Activated CD8-positive, alpha-beta memory T cell treated with anti-CD3 and anti-CD28 coated beads, Interleukin-2, amount 10 ng/mL, durations not matched to agents 7 days and 5 days (primary cell): ENCODE data around the gene PTPN7. TPM values are rescaled to one million over a fixed set of nuclear protein-coding genes. Genes with fewer than 3 reads are reported as not detected.
"Not testable (repeated sequence)": the region's sequence is repeated elsewhere in the genome, so short reads cannot be mapped to it uniquely, and the experiment has no call there.

ENCODE experiments used
- ATAC-seq: fragments of 150-1000 bp; cut with Tn5 transposase; one replicate; pipeline ENCODE4 v1.10.0; 2021; ENCODE audit warnings: moderate library complexity
- CTCF ChIA-PET: fragments of 350-600 bp; sonication (Branson Sonifier 250); formaldehyde crosslinking; loops from one replicate; lab custom pipeline; 2021; ENCODE audit warnings: antibody characterized with exemption; lab: Charles Lee
- DNase-seq: peaks from one replicate; pipeline ENCODE4 v3.0.0-alpha.2; 2020
- H3K27ac Mint-ChIP-seq: one replicate; pipeline ENCODE4 v1.8.0; 2021; ENCODE audit warnings: mild to moderate bottlenecking, mixed read lengths
- H3K27me3 Mint-ChIP-seq: one replicate; pipeline ENCODE4 v1.8.0; 2021; ENCODE audit warnings: mixed read lengths
- H3K36me3 Mint-ChIP-seq: one replicate; pipeline ENCODE4 v1.8.0; 2021; ENCODE audit warnings: mild to moderate bottlenecking, mixed read lengths
- H3K4me1 Mint-ChIP-seq: one replicate; pipeline ENCODE4 v1.8.0; 2021; ENCODE audit warnings: mixed read lengths
- H3K4me3 Mint-ChIP-seq: one replicate; pipeline ENCODE4 v1.8.0; 2021; ENCODE audit warnings: mild to moderate bottlenecking, moderate library complexity, mixed read lengths
- H3K9me3 Mint-ChIP-seq: one replicate; pipeline ENCODE4 v1.8.0; 2022; ENCODE audit warnings: low read depth, mixed read lengths
- total RNA-seq, 2 experiments: library from RNA; stranded (reverse); gene quantifications; one replicate each; pipeline ENCODE4 v1.2.3, GENCODE V29; 2021

Gene PTPN7
- total RNA-seq, 2 experiments from 2014 or later: 228 to 410 TPM

DNA sequence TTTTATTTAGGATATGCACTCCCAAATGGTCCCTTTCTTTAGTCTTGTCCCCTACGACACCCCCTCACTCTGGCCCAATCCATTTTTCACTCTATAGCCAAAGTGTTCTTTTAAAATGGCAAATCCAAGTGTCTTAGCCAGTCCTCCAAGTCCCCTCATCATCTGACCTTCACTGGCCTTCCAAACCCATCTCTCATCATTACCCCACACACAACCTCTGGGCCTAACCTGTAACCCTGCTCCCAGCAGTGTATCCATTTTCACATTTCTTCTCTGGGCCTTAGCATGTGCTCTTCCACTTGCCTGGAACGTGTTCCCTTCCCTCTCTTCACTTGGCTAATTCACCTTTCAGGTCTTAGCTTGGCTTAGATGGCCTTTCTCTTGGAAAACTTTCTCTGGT lies 9.4 kb downstream of the PTPN7 start:
- DNase-seq: no peak
- H3K4me3 Mint-ChIP-seq: no peak overlapping the region
- H3K27ac Mint-ChIP-seq: peak overlapping the region; percentile 1
- no peaks in the 10 kb centered on the region for H3K27me3 Mint-ChIP-seq
- H3K9me3 Mint-ChIP-seq: no peaks in the 10 kb centered on the region
- H3K4me1 Mint-ChIP-seq: peaks cover 41% of the 10 kb centered on the region
- no peak for ATAC-seq
- peaks cover 65% of the 10 kb centered on the region for H3K36me3 Mint-ChIP-seq
- CTCF ChIA-PET: interaction anchor here (1.0 kb wide), 1 partner anchor 42 kb away, joined by 4 read pairs; no protein-coding TSS in a partner anchor

DNA sequence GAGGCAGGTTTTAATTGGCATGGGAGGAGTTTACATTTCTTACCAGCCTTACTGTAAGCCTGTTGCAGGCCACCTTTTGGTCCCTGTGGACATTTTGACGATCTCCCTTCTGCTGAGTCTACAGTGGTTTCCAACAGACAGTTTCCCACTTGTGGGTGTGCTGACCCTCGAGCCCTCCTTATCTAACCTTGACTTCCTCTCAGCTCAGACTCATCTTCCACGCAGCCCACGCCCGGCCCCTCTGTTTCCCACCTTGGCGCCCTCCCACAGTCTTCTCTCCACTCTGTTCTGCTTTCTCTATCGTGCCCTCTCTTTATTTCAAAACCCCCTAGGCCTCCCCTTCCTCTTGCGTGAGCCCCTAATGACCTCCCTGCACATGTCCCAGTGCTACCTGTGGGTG lies 9.8 kb downstream of the PTPN7 start:
- H3K27me3 Mint-ChIP-seq: no peaks in the 10 kb centered on the region
- ATAC-seq (no peak), DNase-seq (no peak)
- H3K36me3 Mint-ChIP-seq: peaks cover 62% of the 10 kb centered on the region
- H3K9me3 Mint-ChIP-seq: no peaks in the 10 kb centered on the region
- peaks cover 42% of the 10 kb centered on the region for H3K4me1 Mint-ChIP-seq
- no peak overlapping the region for H3K27ac Mint-ChIP-seq
- CTCF ChIA-PET: interaction anchor here (1.0 kb wide), 1 partner anchor 42 kb away, joined by 4 read pairs; no protein-coding TSS in a partner anchor
- H3K4me3 Mint-ChIP-seq: no peak overlapping the region

DNA sequence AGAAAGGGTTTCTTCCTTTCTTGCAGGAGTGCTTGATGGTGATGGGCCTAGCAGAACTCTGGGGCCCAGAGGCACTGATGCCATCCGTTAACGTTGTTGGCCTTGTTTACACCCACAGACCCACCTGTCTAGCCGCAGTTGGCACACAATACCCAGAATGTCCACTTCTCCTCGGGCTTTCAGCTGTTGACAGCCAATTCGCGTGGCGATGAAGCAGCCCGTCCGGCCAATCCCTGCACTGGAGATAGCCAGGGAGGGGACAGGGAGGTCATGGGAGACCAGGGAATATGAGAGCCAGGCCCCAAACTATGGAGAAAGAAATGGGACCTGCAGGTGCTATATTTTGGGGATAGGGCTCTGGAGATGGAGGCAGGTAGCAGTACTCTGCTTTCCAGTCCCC lies 10.2 kb downstream of the PTPN7 start:
- peaks cover 43% of the 10 kb centered on the region for H3K4me1 Mint-ChIP-seq
- ATAC-seq: no peak
- H3K27ac Mint-ChIP-seq: no peak overlapping the region
- H3K27me3 Mint-ChIP-seq: no peaks in the 10 kb centered on the region
- no peak overlapping the region for H3K4me3 Mint-ChIP-seq
- H3K9me3 Mint-ChIP-seq: no peaks in the 10 kb centered on the region
- DNase-seq: no peak
- peaks cover 58% of the 10 kb centered on the region for H3K36me3 Mint-ChIP-seq
- CTCF ChIA-PET: no interaction called here

DNA sequence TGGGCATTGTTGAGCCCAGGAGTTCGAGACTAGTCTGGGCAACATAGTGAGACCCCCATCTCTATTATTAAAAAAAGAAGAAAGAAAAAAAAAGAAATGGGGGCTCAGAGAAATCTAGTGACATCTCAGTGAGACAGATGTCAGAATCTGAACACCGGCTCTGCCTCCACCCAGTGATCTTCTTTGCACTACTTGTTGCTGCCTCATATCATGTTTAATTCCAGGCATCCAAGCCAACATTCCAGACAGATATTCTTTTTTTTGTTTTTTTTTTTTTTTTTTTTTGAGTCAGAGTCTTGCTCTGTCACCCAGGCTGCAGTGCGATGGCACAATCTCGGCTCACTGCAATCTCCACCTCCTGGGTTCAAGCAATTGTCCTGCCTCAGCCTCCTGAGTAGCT lies 10.8 kb downstream of the PTPN7 start:
- H3K9me3 Mint-ChIP-seq: no peaks in the 10 kb centered on the region

DNA sequence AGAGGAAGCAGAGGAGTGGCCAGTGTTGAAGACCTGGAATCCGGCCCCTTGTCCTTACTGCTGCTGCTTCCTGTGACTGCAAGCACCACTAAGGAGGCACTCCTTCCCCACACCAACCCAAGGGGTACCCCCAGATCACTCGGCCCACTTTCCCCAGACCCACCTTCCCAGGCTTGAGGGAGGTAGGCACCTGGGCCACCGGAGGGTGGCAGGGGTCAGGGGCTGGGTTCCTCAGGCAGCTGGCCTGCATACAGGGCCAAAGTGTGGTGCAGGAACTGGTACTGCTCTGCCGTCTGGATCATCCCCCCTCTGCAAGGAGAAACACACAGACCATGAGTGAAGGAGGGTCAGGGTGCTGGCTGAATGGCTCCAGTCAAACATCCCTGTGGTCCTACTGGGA lies 12.0 kb downstream of the PTPN7 start:
- ATAC-seq (no peak), DNase-seq (no peak)
- H3K27me3 Mint-ChIP-seq: no peaks in the 10 kb centered on the region
- no peak overlapping the region for H3K4me3 Mint-ChIP-seq
- H3K9me3 Mint-ChIP-seq: no peaks in the 10 kb centered on the region
- H3K27ac Mint-ChIP-seq: no peak overlapping the region
- H3K36me3 Mint-ChIP-seq: peaks cover 42% of the 10 kb centered on the region
- H3K4me1 Mint-ChIP-seq: peaks cover 35% of the 10 kb centered on the region
- CTCF ChIA-PET: interaction anchor here (0.9 to 4.3 kb wide), 2 partner anchors 13 to 155 kb away, joined by 4 to 23 read pairs; partner anchors contain the start of gene PTPN7

More for the DNA sequence above, 10.8 kb downstream of the PTPN7 start:
- H3K27ac Mint-ChIP-seq: no peak overlapping the region
- CTCF ChIA-PET: no interaction called here
- no peaks in the 10 kb centered on the region for H3K27me3 Mint-ChIP-seq
- H3K36me3 Mint-ChIP-seq: peaks cover 52% of the 10 kb centered on the region
- peaks cover 39% of the 10 kb centered on the region for H3K4me1 Mint-ChIP-seq
- no peak overlapping the region for H3K4me3 Mint-ChIP-seq
- ATAC-seq (no peak), DNase-seq (no peak)

DNA sequence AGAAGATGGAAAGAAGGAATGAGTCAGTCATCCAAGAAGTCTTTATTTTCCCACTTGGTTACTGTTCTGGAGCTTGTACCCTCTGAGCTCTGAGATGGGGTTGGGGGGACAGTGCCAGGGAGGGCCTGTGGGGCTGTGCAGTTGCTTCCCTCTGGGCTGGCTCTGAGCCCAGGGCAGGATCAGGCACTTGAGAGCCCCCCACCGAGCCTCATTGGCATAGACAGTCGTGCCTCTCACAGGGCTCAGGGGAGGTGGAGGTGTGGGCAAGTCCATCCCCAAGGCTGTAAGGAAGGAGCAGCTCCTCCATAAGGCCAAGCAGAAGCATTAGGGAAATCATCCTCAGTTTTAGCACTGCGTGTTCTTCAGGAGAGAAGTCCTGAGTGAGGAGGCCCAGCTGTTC lies 13.4 kb downstream of the PTPN7 start:
- Mint-ChIP-seq H3K9me3 (no peaks in the 10 kb centered on the region), H3K4me3 (no peak overlapping the region), H3K27ac (peak overlapping the region; percentile 54), H3K4me1 (peaks cover 42% of the 10 kb centered on the region), H3K36me3 (peaks cover 30% of the 10 kb centered on the region), H3K27me3 (no peaks in the 10 kb centered on the region)
- no peak for DNase-seq
- no peak for ATAC-seq
- CTCF ChIA-PET: interaction anchor here (1.3 to 4.4 kb wide), 4 partner anchors 9 to 251 kb away, joined by 3 to 30 read pairs (median 24); partner anchors contain the start of gene PTPN7

DNA sequence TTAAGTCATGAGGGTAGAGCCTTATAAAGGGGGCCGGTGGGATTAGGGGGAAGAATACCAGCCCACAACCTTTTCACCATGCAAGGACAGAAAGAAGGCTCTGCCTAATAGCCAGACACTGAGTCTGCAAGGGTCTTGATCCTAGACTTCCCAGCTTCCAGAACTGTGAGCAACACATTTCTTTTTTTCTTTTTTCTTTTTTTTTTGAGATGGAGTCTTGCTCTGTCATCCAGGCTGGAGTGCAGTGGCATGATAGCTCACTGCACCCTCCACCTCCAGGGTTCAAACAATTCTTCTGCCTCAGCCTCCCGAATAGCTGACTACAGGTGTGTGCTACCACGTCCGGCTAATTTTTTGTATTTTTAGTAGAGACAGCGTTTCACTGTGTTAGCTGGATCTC lies 14.1 kb downstream of the PTPN7 start:
- DNase-seq (no peak), ATAC-seq (no peak)
- Mint-ChIP-seq H3K27me3 (no peaks in the 10 kb centered on the region), H3K36me3 (peaks cover 29% of the 10 kb centered on the region), H3K4me3 (no peak overlapping the region), H3K4me1 (peaks cover 42% of the 10 kb centered on the region), H3K9me3 (no peaks in the 10 kb centered on the region), H3K27ac (peak overlapping the region; percentile 75)
- CTCF ChIA-PET: interaction anchor here (2.5 to 4.4 kb wide), 3 partner anchors 9 to 15 kb away, joined by 23 to 30 read pairs (median 24); partner anchors contain the start of gene PTPN7

DNA sequence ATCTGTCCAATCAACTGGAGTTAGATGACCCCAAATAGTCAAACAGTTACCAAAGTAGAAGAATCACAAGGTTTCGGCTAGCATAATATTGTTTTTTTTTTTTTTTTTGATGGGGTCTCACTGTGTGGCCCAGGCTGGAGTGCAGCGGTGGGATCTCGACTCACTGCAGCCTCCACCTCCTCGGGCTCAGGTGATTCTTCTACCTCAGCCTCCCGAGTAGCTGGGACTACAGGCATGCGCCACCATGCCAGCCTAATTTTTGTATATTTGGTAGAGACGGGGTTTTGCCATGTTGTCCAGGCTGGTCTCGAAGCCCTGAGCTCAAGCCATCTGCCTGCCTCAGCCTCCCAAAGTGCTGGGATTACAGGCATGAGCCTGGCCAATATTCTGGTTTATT lies 14.7 kb downstream of the PTPN7 start:
- peak overlapping the region; percentile 90 for H3K27ac Mint-ChIP-seq
- CTCF ChIA-PET: interaction anchor here (2.5 to 4.4 kb wide), 3 partner anchors 10 to 16 kb away, joined by 23 to 30 read pairs (median 24); partner anchors contain the start of gene PTPN7
- peaks cover 23% of the 10 kb centered on the region for H3K36me3 Mint-ChIP-seq
- DNase-seq, ATAC-seq, H3K27me3 Mint-ChIP-seq, H3K9me3 Mint-ChIP-seq: not testable (repeated sequence)
- H3K4me1 Mint-ChIP-seq: peaks cover 42% of the 10 kb centered on the region
- peak overlapping the region; percentile 85 for H3K4me3 Mint-ChIP-seq

DNA sequence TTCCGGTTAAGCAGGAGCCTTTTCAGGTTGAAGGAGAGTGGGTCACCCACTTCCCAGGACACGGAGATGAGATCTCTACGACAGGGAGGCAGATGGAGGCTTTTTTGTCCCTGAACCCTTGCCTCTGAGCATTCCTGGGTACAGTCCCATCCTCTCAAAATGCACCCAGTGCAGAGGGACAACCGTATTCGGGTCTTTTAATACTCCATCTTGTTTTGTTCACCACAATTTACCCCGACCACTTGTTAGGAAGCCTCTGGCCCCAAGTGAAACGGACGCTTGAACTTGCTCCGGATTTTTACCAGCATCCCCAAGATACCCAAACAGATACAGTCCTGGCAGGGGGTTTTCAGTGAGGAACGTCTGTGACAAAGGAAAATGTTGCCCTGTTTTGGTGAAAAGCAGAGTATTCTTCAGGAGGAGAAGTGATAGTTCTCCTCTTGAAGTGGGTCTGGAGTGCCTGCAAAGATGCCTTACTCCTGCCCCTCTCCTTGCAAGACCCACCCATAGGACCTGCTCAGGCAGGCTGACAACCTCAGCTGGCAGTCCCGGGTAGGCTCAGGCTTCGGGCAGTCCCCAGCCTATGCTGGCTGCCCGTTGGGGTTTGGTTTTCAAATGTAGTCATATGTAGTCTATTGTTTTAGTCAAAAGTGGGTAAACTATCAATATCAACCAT lies 15.2 kb downstream of the PTPN7 start:
- Mint-ChIP-seq H3K4me1 (peaks cover 42% of the 10 kb centered on the region), H3K27me3 (no peaks in the 10 kb centered on the region), H3K27ac (peak overlapping the region; percentile 90), H3K4me3 (peak overlapping the region; percentile 85), H3K36me3 (peaks cover 21% of the 10 kb centered on the region), H3K9me3 (no peaks in the 10 kb centered on the region)
- DNase-seq (peak; percentile 75), ATAC-seq (peak; percentile 45)
- CTCF ChIA-PET: interaction anchor here (2.5 to 4.4 kb wide), 3 partner anchors 10 to 16 kb away, joined by 23 to 30 read pairs (median 24); partner anchors contain the start of gene PTPN7

DNA sequence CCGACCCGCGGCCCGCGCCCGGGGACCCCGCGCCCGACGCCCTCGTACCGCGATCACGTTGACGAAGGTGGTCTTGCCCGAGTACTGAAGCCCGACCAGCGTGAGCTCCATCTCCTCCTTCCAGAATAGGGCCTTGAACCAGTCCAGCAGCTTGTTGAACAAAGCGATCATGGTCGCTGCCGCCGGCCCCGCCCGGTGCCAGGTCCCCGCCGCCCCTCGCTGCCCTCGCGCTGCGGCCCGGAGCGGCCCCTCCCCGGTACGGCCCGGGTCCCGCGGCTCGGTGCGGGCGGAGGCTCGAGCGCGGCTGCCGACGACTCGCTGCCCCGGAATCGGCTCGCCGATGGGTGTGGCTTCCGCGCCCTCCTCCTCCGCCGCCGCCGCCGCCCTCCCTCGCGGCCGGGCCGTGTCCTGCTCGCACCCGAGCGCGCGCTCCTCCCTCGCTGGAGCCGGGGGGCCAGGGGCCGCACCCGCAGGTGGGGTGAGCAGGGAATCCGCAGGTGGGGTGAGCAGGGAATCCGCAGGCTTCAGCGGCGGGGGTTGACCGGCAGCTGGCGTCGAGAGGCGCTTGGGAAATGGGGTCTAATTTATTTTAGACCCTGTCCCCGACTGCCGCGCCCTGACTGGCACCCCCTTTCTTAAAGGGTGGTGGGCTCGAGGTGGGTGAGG lies 15.9 kb downstream of the PTPN7 start, which contains the start of gene ARL8A:
Gene ARL8A (minus strand): TSS at position 336 of the 666 bp plus-strand sequence. CDS start 165 bp downstream, at position 171.
- Mint-ChIP-seq H3K27me3 (no peaks in the 10 kb centered on the region), H3K4me1 (peaks cover 41% of the 10 kb centered on the region), H3K4me3 (peak within 1 kb of the TSS; percentile 85), H3K9me3 (no peaks in the 10 kb centered on the region), H3K27ac (peak within 1 kb of the TSS; percentile 90), H3K36me3 (peaks cover 17% of the 10 kb centered on the region)
- ATAC-seq (peak; percentile 84), DNase-seq (peak; percentile 79)
- CTCF ChIA-PET: interaction anchor here (0.7 to 4.4 kb wide), 7 partner anchors 10 to 172 kb away, joined by 3 to 30 read pairs (median 7); partner anchors contain the start of gene PTPN7

DNA sequence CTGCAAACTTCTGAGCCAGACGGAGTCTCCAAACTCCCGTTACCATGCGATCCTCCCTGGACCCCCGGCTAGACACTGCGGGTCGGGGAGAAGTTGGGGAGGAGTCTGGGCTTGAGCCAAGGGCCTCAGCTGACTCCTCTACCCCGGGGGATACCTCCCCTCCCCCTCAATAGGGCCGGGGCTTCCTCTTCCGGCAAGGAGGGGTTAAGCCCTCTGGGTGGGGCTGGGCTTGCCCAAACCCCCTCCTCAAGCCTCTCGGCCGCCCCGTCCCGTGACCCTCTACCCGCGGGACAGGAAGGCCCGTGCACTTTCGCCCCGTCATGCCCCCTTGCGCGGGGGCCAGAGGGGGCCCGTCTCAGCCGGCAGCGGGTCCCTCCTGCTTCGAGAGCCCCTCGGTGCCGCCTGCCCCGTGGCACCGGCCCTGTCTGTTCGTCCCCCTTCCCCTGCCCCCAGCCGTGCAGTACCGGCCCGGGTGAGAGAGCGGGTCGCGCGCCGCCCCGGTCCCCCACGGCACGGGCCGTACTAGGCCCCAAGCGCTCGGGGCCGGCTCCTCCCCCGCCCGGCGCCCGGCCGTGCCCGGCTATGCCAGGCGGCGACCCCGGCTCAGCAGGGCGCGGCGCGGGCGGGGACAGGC lies 16.5 kb downstream of the PTPN7 start:
- ATAC-seq: peak; percentile 55
- CTCF ChIA-PET: interaction anchor here (0.7 to 4.4 kb wide), 11 partner anchors 9 to 171 kb away, joined by 3 to 30 read pairs (median 6); partner anchors contain the start of genes LGR6 and PTPN7
- H3K4me1 Mint-ChIP-seq: peaks cover 41% of the 10 kb centered on the region
- H3K27ac Mint-ChIP-seq: peak overlapping the region; percentile 89
- H3K4me3 Mint-ChIP-seq: peak overlapping the region; percentile 85
- DNase-seq: peak; percentile 60
- H3K27me3 Mint-ChIP-seq: no peaks in the 10 kb centered on the region
- peaks cover 12% of the 10 kb centered on the region for H3K36me3 Mint-ChIP-seq
- H3K9me3 Mint-ChIP-seq: no peaks in the 10 kb centered on the region

DNA sequence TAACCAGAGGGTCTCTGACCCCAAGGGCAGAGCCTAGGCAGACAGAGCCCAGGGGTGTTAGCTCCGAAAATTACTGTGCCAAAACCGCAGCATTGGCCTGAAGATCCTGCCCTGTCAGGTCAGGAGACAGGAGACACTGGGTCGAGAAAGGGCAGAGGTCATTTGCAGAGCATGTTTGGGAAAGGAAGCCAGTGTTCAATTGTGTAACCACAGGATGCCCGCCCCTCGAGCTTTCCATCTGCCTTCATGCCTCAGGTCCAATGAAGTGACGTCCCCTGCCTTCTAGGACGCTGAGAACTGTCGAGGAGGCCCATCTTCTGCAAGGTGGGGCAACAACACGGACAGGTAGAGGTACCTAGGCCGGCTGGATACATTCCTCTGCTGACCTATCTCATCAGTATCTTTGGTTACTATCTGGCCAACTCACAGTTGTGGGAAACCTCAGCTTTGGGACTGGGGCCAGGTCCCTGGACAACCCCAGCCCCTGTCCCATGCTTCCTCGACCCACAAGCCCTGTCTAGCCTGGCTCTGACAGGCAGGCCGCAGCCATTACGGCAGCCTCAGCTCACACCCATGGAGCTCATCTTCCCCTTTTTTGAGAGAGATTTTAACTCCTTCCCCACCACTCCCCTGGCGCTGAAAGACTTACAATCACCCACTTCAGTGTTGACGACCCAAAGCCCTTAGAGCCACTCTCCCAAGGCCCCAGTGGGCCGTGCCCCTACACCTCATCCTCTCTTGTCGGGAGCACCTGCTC lies 17.2 kb downstream of the PTPN7 start:
- Mint-ChIP-seq H3K27ac (peak overlapping the region; percentile 89), H3K27me3 (no peaks in the 10 kb centered on the region), H3K4me1 (peaks cover 41% of the 10 kb centered on the region), H3K9me3 (no peaks in the 10 kb centered on the region), H3K4me3 (peak overlapping the region; percentile 85), H3K36me3 (peaks cover 8% of the 10 kb centered on the region)
- DNase-seq (no peak), ATAC-seq (peak; percentile 9)
- CTCF ChIA-PET: interaction anchor here (1.0 to 4.4 kb wide), 9 partner anchors 9 to 171 kb away, joined by 3 to 30 read pairs (median 8); partner anchors contain the start of genes LGR6 and PTPN7
